MCF 10A (cell line): ENCODE results near the gene HAGHL. TPM values are rescaled to one million over a fixed set of nuclear protein-coding genes. Genes with fewer than 3 reads are reported as not detected.
A peak's percentile ranks its signal among the peaks of the same experiment; 100 is the strongest.

Source experiments
- BruUV-seq: library from RNA; stranded (reverse); fragments of 400-500 nt; replicated peaks from 2 replicates; lab custom pipeline; 2021; lab: Mats Ljungman, UMichigan
- CTCF ChIA-PET: fragments of 300-600 bp; sonication (Branson Sonifier 250); formaldehyde crosslinking; extraction: SDS; loops from one replicate; lab custom pipeline; 2021; ENCODE audit warnings: antibody characterized with exemption, inconsistent platforms; lab: Yijun Ruan, JAX
- POLR2A ChIA-PET: fragments of 300-600, 350-650 bp; sonication (Branson Sonifier 250); formaldehyde crosslinking; extraction: SDS; loops from one replicate; lab custom pipeline; 2020; ENCODE audit warnings: antibody characterized with exemption, inconsistent platforms; lab: Yijun Ruan, JAX
- DNase-seq: peaks from one replicate; pipeline ENCODE4 v3.0.0-alpha.2; 2018; ENCODE audit not compliant: unreplicated experiment
- H3K27ac Mint-ChIP-seq: one replicate; pipeline ENCODE4 v1.8.0; 2022; ENCODE audit warnings: mild to moderate bottlenecking, low read depth, mixed read lengths; ENCODE audit not compliant: unreplicated experiment
- H3K27me3 Mint-ChIP-seq: one replicate; pipeline ENCODE4 v1.8.0; 2022; ENCODE audit warnings: mixed read lengths; ENCODE audit not compliant: insufficient read depth, unreplicated experiment
- H3K36me3 Mint-ChIP-seq: one replicate; pipeline ENCODE4 v1.8.0; 2022; ENCODE audit warnings: mild to moderate bottlenecking, moderate library complexity, mixed read lengths; ENCODE audit not compliant: insufficient read depth, unreplicated experiment
- H3K4me1 Mint-ChIP-seq: one replicate; pipeline ENCODE4 v1.8.0; 2022; ENCODE audit warnings: mixed read lengths; ENCODE audit not compliant: insufficient read depth, unreplicated experiment
- H3K4me3 Mint-ChIP-seq: one replicate; pipeline ENCODE4 v1.8.0; 2022; ENCODE audit warnings: mild to moderate bottlenecking, moderate library complexity, mixed read lengths; ENCODE audit not compliant: unreplicated experiment
- H3K9me3 Mint-ChIP-seq: one replicate; pipeline ENCODE4 v1.8.0; 2022; ENCODE audit warnings: mixed read lengths; ENCODE audit not compliant: unreplicated experiment
- CTCF ChIP-seq: fragments of 200-600 bp; IDR thresholded peaks from one replicate; pipeline ENCODE4 v1.8.0; 2022; ENCODE audit warnings: antibody characterized with exemption, mild to moderate bottlenecking; ENCODE audit not compliant: unreplicated experiment
- intact Hi-C: fragments of 100-400 bp; cut with micrococcal nuclease; formaldehyde crosslinking; loops from 2 replicates; pipeline ENCODE4 v1.14.1; 2022
- total RNA-seq: library from RNA; stranded (reverse); gene quantifications from 2 replicates; pipeline ENCODE4 v1.2.3, GENCODE V29; 2022

Gene HAGHL
- total RNA-seq, 1 experiment from 2014 or later, result 24.5 TPM

- ChIA-PET POLR2A (interaction anchor here (0.7 to 2.9 kb wide), 11 partner anchors 8 to 114 kb away, joined by 3 to 25 read pairs (median 6); partner anchors contain the start of genes ANTKMT, CCDC78, CIAO3 and HAGHL), CTCF (interaction anchor here (0.7 to 2.9 kb wide), 11 partner anchors 8 to 351 kb away, joined by 3 to 15 read pairs (median 4); partner anchors contain the start of genes ANTKMT, CCDC78 and METRN)
- no peak for DNase-seq
- peak overlapping the region; percentile 59 for H3K4me3 Mint-ChIP-seq
- H3K9me3 Mint-ChIP-seq, result no peaks in the 10 kb centered on the region
- intact Hi-C loops, result no loop called here
- H3K4me1 Mint-ChIP-seq, result peaks cover 24% of the 10 kb centered on the region
- peaks cover 8% of the 10 kb centered on the region for H3K36me3 Mint-ChIP-seq
- TF ChIP-seq CTCF, result no peak
- no peaks in the 10 kb centered on the region for H3K27me3 Mint-ChIP-seq
- peak overlapping the region; percentile 67 for H3K27ac Mint-ChIP-seq
- BruUV-seq, result no TSS peak
These were observed 18.9 kb upstream of the HAGHL start for GRCh38 chr16:708019-708418.

- TF ChIP-seq CTCF, result no peak
- Mint-ChIP-seq H3K27ac (no peak overlapping the region), H3K4me1 (peaks cover 24% of the 10 kb centered on the region), H3K36me3 (peaks cover 4% of the 10 kb centered on the region), H3K9me3 (no peaks in the 10 kb centered on the region), H3K27me3 (no peaks in the 10 kb centered on the region), H3K4me3 (peak overlapping the region; percentile 16)
- CTCF ChIA-PET, result interaction anchor here (0.5 to 3.9 kb wide), 6 partner anchors 11 to 397 kb away, joined by 3 to 34 read pairs (median 8); no protein-coding TSS in a partner anchor
- BruUV-seq, result no TSS peak
- POLR2A ChIA-PET, result interaction anchor here (1.0 to 8.8 kb wide), 7 partner anchors 11 to 41 kb away, joined by 3 to 124 read pairs (median 8); partner anchors contain the start of genes ANTKMT, CCDC78, CIAO3 and HAGHL
- DNase-seq, result no peak
- intact Hi-C loops, result no loop called here
These were observed 17.9 kb upstream of the HAGHL start for GRCh38 chr16:708959-709358.

GRCh38 chr16:709566-710499, 17.1 kb upstream of the HAGHL start:
- ChIA-PET CTCF (interaction anchor here (0.5 to 3.9 kb wide), 9 partner anchors 10 to 347 kb away, joined by 3 to 34 read pairs (median 4); partner anchors contain the start of genes CHTF18 and RPUSD1), POLR2A (interaction anchor here (0.6 to 8.8 kb wide), 5 partner anchors 14 to 67 kb away, joined by 3 to 124 read pairs (median 3); partner anchors contain the start of genes ANTKMT, CCDC78, CIAO3 and HAGHL)
- Mint-ChIP-seq H3K9me3 (no peaks in the 10 kb centered on the region), H3K4me1 (peaks cover 24% of the 10 kb centered on the region), H3K27ac (peak overlapping the region; percentile 5), H3K36me3 (peaks cover 4% of the 10 kb centered on the region), H3K4me3 (peak overlapping the region; percentile 46), H3K27me3 (no peaks in the 10 kb centered on the region)
- no peak for DNase-seq
- no peak for TF ChIP-seq CTCF
- BruUV-seq, result no TSS peak
- intact Hi-C loops, result loop anchor here (2.0 kb wide), 1 partner anchor 345 kb away; no protein-coding TSS in a partner anchor
